NK-92 (cell line): Measurements from ENCODE around the gene KIAA1217.
"Not testable (repeated sequence)": the region's sequence is repeated elsewhere in the genome, so short reads cannot be mapped to it uniquely, and the experiment has no call there.

ENCODE experiments used
- DNase-seq: peaks from one replicate; lab custom pipeline; 2025; ENCODE audit not compliant: unreplicated experiment; lab: John Stamatoyannopoulos, UW

The KIAA1217 gene

GRCh38 chr10:24462889-24463552 is 254.1 kb downstream of the KIAA1217 start:
- DNase-seq, result no peak

GRCh38 chr10:24463611-24464426 is 254.9 kb downstream of the KIAA1217 start:
- no peak for DNase-seq

GRCh38 chr10:24465124-24465874 is 256.4 kb downstream of the KIAA1217 start:
- DNase-seq, result no peak

GRCh38 chr10:24465891-24466818 is 257.2 kb downstream of the KIAA1217 start:
- no peak for DNase-seq

- no peak for DNase-seq
These were observed 258.2 kb downstream of the KIAA1217 start for GRCh38 chr10:24467136-24467535.

GRCh38 chr10:24467605-24468004 is 258.7 kb downstream of the KIAA1217 start:
- DNase-seq, result no peak

GRCh38 chr10:24468281-24468751 is 259.4 kb downstream of the KIAA1217 start:
- DNase-seq, result no peak

- no peak for DNase-seq
These were observed 261.1 kb downstream of the KIAA1217 start for GRCh38 chr10:24469993-24470392.

- no peak for DNase-seq
These were observed 266.7 kb downstream of the KIAA1217 start for GRCh38 chr10:24475598-24475997.

- no peak for DNase-seq
These were observed 268.2 kb downstream of the KIAA1217 start for GRCh38 chr10:24476913-24477701.

- DNase-seq, result no peak
These were observed 269.0 kb downstream of the KIAA1217 start for GRCh38 chr10:24477915-24478314.

- no peak for DNase-seq
These were observed 270.9 kb downstream of the KIAA1217 start for GRCh38 chr10:24479806-24480205.

- no peak for DNase-seq
These were observed 271.5 kb downstream of the KIAA1217 start for GRCh38 chr10:24480447-24480846.

- DNase-seq, result no peak
These were observed 272.3 kb downstream of the KIAA1217 start for GRCh38 chr10:24481241-24481640.

- not testable (repeated sequence) for DNase-seq
These were observed 273.8 kb downstream of the KIAA1217 start for GRCh38 chr10:24482713-24483112.

- DNase-seq, result no peak
These were observed 274.8 kb downstream of the KIAA1217 start for GRCh38 chr10:24483701-24484100.

GRCh38 chr10:24484771-24485170 is 275.8 kb downstream of the KIAA1217 start:
- no peak for DNase-seq

GRCh38 chr10:24485304-24485703 is 276.4 kb downstream of the KIAA1217 start:
- DNase-seq, result no peak

GRCh38 chr10:24488631-24489030 is 279.7 kb downstream of the KIAA1217 start:
- DNase-seq, result no peak

GRCh38 chr10:24493165-24493564 is 284.2 kb downstream of the KIAA1217 start:
- DNase-seq, result no peak
